Mesothelial cell of epicardium (in vitro differentiated cells): ENCODE data around the gene WNT9A. TPM values are rescaled to one million over a fixed set of nuclear protein-coding genes. Genes with fewer than 3 reads are reported as not detected.
"Not testable (repeated sequence)": the region's sequence is repeated elsewhere in the genome, so short reads cannot be mapped to it uniquely, and the experiment has no call there.

Source experiments
- DNase-seq, 2 experiments: peaks; one replicate each; pipeline ENCODE4 v3.0.0; 2021; ENCODE audit warnings: low spot score in 2 of 2; ENCODE audit not compliant: unreplicated experiment in 2 of 2
- H3K27ac Mint-ChIP-seq: 2 replicates; pipeline ENCODE4 v1.8.0; 2021; ENCODE audit warnings: mixed read lengths
- H3K27me3 Mint-ChIP-seq: 2 replicates; pipeline ENCODE4 v1.8.0; 2021; ENCODE audit warnings: low read depth, mixed read lengths
- H3K36me3 Mint-ChIP-seq: 2 replicates; pipeline ENCODE4 v1.8.0; 2021; ENCODE audit warnings: mixed read lengths
- H3K4me1 Mint-ChIP-seq: 2 replicates; pipeline ENCODE4 v1.8.0; 2021; ENCODE audit warnings: mixed read lengths
- H3K4me3 Mint-ChIP-seq: 2 replicates; pipeline ENCODE4 v1.8.0; 2021; ENCODE audit warnings: mild to moderate bottlenecking, moderate library complexity, mixed read lengths
- H3K9me3 Mint-ChIP-seq: 2 replicates; pipeline ENCODE4 v1.8.0; 2021; ENCODE audit warnings: mixed read lengths
- CTCF ChIP-seq: fragments of 200-600 bp; sonication (generic); IDR thresholded peaks from one replicate; pipeline ENCODE4 v1.5.0; 2021; ENCODE audit warnings: antibody characterized with exemption; ENCODE audit not compliant: unreplicated experiment
- microRNA-seq: library from miRNA; unstranded; fragments of <30 nt; microRNA quantifications from one replicate; pipeline ENCODE4 v1.2.0, GENCODE V29; 2021; ENCODE audit warnings: inconsistent platforms, mixed read lengths
- total RNA-seq: library from RNA; stranded (reverse); gene quantifications from 3 replicates; pipeline ENCODE4 v1.2.1, GENCODE V29; 2021

WNT9A gene
- total RNA-seq, 1 donor from 2014 or later, result 3.9 TPM

- Mint-ChIP-seq H3K4me1 (peaks cover 2% of the 10 kb centered on the region), H3K27ac (no peak overlapping the region), H3K9me3 (no peaks in the 10 kb centered on the region), H3K27me3 (peaks cover 44% of the 10 kb centered on the region), H3K4me3 (no peak overlapping the region), H3K36me3 (no peaks in the 10 kb centered on the region)
- DNase-seq, result no peak
- TF ChIP-seq CTCF, result no peak
These were observed 67.3 kb downstream of the WNT9A start for GRCh38 chr1:227880342-227880924.

DNA sequence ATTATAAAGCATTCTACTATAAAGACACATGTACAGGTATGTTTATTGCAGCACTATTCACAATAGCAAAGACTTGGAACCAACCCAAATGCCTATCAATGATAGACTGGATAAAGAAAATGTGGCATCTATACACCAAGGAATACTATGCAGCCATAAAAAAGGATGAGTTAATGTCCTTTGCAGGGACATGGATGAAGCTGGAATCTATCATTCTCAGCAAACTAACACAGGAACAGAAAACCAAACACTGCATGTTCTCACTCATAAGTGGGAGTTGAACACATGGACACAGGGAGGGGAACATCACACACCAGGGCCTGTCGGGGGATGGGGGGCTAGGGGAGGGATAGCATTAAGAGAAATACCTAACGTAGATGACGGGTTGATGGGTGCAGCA lies 69.9 kb downstream of the WNT9A start:
- H3K9me3 Mint-ChIP-seq, result peaks cover 13% of the 10 kb centered on the region
- not testable (repeated sequence) for H3K4me1 Mint-ChIP-seq, H3K4me3 Mint-ChIP-seq, H3K27ac Mint-ChIP-seq, H3K36me3 Mint-ChIP-seq, DNase-seq
- H3K27me3 Mint-ChIP-seq, result peaks cover 67% of the 10 kb centered on the region

- Mint-ChIP-seq H3K27me3 (peaks cover 53% of the 10 kb centered on the region), H3K9me3 (peaks cover 13% of the 10 kb centered on the region)
- H3K4me1 Mint-ChIP-seq, H3K4me3 Mint-ChIP-seq, H3K27ac Mint-ChIP-seq, H3K36me3 Mint-ChIP-seq, DNase-seq: not testable (repeated sequence)
These were observed 75.8 kb downstream of the WNT9A start for GRCh38 chr1:227871892-227872291.

DNA sequence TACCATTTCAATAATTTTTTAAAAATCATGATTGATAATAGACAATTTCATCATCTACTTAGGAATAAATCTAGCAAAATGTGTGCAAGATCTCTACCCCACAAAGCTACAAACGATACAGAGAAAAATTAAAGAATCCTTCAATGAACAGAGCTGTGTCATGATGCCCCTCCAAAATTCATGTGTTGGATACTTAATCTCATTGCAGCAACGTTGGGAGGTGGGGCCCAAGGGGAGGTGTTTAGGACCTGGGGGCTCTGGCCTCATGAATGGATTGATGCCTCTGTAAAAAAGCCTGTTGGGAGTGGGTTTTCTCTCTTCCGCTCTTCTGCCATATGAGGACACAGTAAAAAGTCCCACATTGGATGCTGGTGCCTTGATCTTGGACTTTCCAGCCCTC lies 77.4 kb downstream of the WNT9A start:
- no peak overlapping the region for H3K27ac Mint-ChIP-seq
- peaks cover 38% of the 10 kb centered on the region for H3K27me3 Mint-ChIP-seq
- TF ChIP-seq CTCF, result no peak
- DNase-seq, result no peak
- peaks cover 13% of the 10 kb centered on the region for H3K9me3 Mint-ChIP-seq
- no peaks in the 10 kb centered on the region for H3K36me3 Mint-ChIP-seq
- no peaks in the 10 kb centered on the region for H3K4me1 Mint-ChIP-seq
- no peak overlapping the region for H3K4me3 Mint-ChIP-seq

GRCh38 chr1:227869851-227870305 lies 77.9 kb downstream of the WNT9A start:
- Mint-ChIP-seq H3K27me3 (peaks cover 33% of the 10 kb centered on the region), H3K4me1 (no peaks in the 10 kb centered on the region), H3K36me3 (no peaks in the 10 kb centered on the region), H3K4me3 (no peak overlapping the region), H3K27ac (no peak overlapping the region), H3K9me3 (peaks cover 16% of the 10 kb centered on the region)
- no peak for TF ChIP-seq CTCF
- no peak for DNase-seq

GRCh38 chr1:227869279-227869842 lies 78.4 kb downstream of the WNT9A start:
- Mint-ChIP-seq H3K36me3 (no peaks in the 10 kb centered on the region), H3K4me3 (no peak overlapping the region), H3K9me3 (peaks cover 16% of the 10 kb centered on the region), H3K27me3 (peaks cover 28% of the 10 kb centered on the region), H3K27ac (no peak overlapping the region), H3K4me1 (no peaks in the 10 kb centered on the region)
- no peak for DNase-seq
- no peak for TF ChIP-seq CTCF

Small RNA genes lying within 50 kb of the gene (microRNA-seq; reads per million reads assigned to microRNA genes)
- not detected for gene MIR5008

Other genes with a start within 250 kb of the WNT9A start
- 20.6 to 26.4 TPM (median 20.8 TPM) in 3 replicates for gene JMJD4, start 212.6 kb downstream of the WNT9A start, total RNA-seq
- 41.6 to 42.6 TPM (median 41.8 TPM) in 3 replicates for gene SNAP47, start 212.5 kb downstream of the WNT9A start, total RNA-seq
- not detected in 3 replicates for gene PRSS38, start 132.3 kb downstream of the WNT9A start, total RNA-seq
- gene WNT3A, start 59.1 kb upstream of the WNT9A start, total RNA-seq, result 0.09 to 0.16 TPM in 2 of 3 replicates, not detected in the other
- gene ARF1, start 134.8 kb upstream of the WNT9A start, total RNA-seq, result 255 to 277 TPM (median 262 TPM) in 3 replicates
- 19.3 to 20.9 TPM (median 20.2 TPM) in 3 replicates for gene C1orf35, start 155.4 kb upstream of the WNT9A start, total RNA-seq
- 53.9 to 56.9 TPM (median 54.2 TPM) in 3 replicates for gene MRPL55, start 161.4 kb upstream of the WNT9A start, total RNA-seq
- 129 to 136 TPM (median 135 TPM) in 3 replicates for gene GUK1, start 192.3 kb upstream of the WNT9A start, total RNA-seq
- gene GJC2, start 202.0 kb upstream of the WNT9A start, total RNA-seq, result 2.5 to 2.6 TPM (median 2.5 TPM) in 3 replicates
- 10.8 to 14.2 TPM (median 11.8 TPM) in 3 replicates for gene IBA57, start 217.9 kb upstream of the WNT9A start, total RNA-seq